Fibroblast of lung (primary cell): Measurements from ENCODE around the gene CPNE4.

ENCODE experiments used
- CTCF ChIP-seq, 2 donors: IDR thresholded peaks in 1 of 2; conservative IDR thresholded peaks in 1 of 2; 1 replicate in 1 of 2; 2 replicates in 1 of 2; pipeline ENCODE4 v1.5.1; 2011 to 2012; ENCODE audit warnings: low read length in 2 of 2, control low read depth in 1 of 2, inconsistent platforms in 1 of 2, low read depth in 1 of 2, mild to moderate bottlenecking in 1 of 2
- EZH2 ChIP-seq: IDR thresholded peaks from 2 replicates; pipeline ENCODE4 v1.5.1; 2012; ENCODE audit warnings: low read length, control low read depth, mild to moderate bottlenecking; ENCODE audit errors: missing control alignments

- no peak for TF ChIP-seq CTCF (conservative IDR thresholded peaks at IDR 0.05 in 1 of 2, IDR thresholded peaks at IDR 0.05 in 1 of 2; ENCODE audit: low read depth in 1 of 2, low read length in 2 of 2)
- TF ChIP-seq EZH2 = no peak
Observed at GRCh38 chr3:132047209-132047608, 12.4 kb upstream of the CPNE4 start.
